ENCODE results near the gene MAP6. TPM values are rescaled to one million over a fixed set of nuclear protein-coding genes. Genes with fewer than 3 reads are reported as not detected.

Gene MAP6
- total RNA-seq, 6 experiments from 2014 or later: 0.53 to 4.3 (median 0.96) TPM

DNA sequence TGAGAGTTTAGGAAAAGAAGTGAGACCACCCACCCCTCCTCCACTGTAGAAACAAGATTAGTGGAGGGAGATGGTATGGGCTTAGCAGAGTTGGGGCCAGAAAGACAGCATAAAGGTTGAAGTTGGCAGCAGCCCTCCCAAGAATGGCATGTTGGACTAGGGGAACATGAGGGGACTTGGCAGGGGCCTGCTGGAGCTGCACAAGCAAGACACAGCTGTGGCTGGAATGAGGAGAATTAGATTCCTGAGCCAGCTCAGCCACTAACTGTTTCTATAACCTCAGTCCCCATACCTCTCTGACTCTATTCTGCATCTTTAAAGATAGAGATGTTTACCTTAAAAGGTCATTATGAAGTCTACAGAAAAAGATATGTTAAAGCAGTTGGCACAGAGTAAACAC, 13.2 kb downstream of the MAP6 start:
- Mint-ChIP-seq H3K4me3 (no peak overlapping the region; the same call in 1 of the 2 replicates), H3K36me3 (ENCODE audit: low read depth) (no peaks in the 10 kb centered on the region), H3K9me3 (no peaks in the 10 kb centered on the region), H3K27ac (peak overlapping the region; percentile 45; the same call in 1 of the 2 replicates), H3K4me1 (ENCODE audit: low read depth) (peaks cover 41% of the 10 kb centered on the region), H3K27me3 (ENCODE audit: insufficient read depth) (peaks cover 6% of the 10 kb centered on the region; the same call in 1 of the 2 replicates)
- TF ChIP-seq, protein P1, sequence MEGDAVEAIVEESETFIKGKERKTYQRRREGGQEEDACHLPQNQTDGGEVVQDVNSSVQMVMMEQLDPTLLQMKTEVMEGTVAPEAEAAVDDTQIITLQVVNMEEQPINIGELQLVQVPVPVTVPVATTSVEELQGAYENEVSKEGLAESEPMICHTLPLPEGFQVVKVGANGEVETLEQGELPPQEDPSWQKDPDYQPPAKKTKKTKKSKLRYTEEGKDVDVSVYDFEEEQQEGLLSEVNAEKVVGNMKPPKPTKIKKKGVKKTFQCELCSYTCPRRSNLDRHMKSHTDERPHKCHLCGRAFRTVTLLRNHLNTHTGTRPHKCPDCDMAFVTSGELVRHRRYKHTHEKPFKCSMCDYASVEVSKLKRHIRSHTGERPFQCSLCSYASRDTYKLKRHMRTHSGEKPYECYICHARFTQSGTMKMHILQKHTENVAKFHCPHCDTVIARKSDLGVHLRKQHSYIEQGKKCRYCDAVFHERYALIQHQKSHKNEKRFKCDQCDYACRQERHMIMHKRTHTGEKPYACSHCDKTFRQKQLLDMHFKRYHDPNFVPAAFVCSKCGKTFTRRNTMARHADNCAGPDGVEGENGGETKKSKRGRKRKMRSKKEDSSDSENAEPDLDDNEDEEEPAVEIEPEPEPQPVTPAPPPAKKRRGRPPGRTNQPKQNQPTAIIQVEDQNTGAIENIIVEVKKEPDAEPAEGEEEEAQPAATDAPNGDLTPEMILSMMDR (IDR thresholded peaks at IDR 0.05): no peak
- DNase-seq: peak; percentile 32

DNA sequence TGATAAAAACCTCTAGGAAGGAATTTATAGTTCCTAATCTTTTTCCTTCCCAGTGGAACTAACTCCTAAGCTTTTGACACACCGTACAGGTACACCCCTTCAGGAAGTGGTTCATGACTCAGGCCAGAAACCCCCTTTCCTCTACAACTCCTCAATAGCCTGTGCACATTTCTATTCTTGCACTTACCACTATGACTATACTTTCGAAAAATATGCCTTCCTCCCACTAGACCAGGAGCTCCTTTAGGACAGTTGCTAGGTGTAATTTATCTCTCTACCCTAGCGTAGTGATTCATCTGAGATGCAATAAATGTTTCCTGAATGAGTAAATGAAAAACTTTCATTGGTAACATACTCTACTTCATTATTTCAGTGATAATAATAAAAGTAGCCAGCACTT, 14.5 kb downstream of the MAP6 start:
- Mint-ChIP-seq H3K27ac (peak overlapping the region; percentile 43; the same call in 1 of the 2 replicates), H3K4me1 (ENCODE audit: low read depth) (peaks cover 41% of the 10 kb centered on the region), H3K4me3 (no peak overlapping the region), H3K27me3 (ENCODE audit: insufficient read depth) (peaks cover 10% of the 10 kb centered on the region; the same call in 1 of the 2 replicates), H3K9me3 (no peaks in the 10 kb centered on the region), H3K36me3 (ENCODE audit: low read depth) (no peaks in the 10 kb centered on the region)
- DNase-seq: peak; percentile 79
- TF ChIP-seq, protein P1 (IDR thresholded peaks at IDR 0.05): no peak

DNA sequence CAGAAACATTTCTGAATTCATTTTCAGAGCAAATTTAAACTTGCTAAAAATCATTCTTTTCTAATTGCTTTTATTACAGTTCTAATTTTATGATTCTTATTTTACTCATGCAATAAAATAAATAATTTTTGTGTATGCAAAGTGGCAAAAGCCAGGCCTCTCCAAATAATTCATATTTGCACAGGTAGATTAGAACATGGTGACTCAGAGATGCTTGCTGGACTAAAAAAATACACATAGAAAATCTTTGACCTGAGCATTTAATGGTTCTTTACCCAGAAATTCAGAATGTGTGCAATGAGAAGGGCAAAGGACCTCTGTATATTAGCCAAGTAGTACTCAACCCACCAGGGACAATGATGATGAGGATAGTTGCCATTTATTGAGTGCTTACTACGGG, 15.3 kb downstream of the MAP6 start:
- Mint-ChIP-seq H3K36me3 (ENCODE audit: low read depth) (no peaks in the 10 kb centered on the region), H3K4me3 (no peak overlapping the region), H3K27ac (no peak overlapping the region), H3K4me1 (ENCODE audit: low read depth) (peaks cover 41% of the 10 kb centered on the region), H3K27me3 (ENCODE audit: insufficient read depth) (peaks cover 8% of the 10 kb centered on the region; the same call in 1 of the 2 replicates), H3K9me3 (no peaks in the 10 kb centered on the region)
- TF ChIP-seq, protein P1 (IDR thresholded peaks at IDR 0.05): no peak
- no peak for DNase-seq

DNA sequence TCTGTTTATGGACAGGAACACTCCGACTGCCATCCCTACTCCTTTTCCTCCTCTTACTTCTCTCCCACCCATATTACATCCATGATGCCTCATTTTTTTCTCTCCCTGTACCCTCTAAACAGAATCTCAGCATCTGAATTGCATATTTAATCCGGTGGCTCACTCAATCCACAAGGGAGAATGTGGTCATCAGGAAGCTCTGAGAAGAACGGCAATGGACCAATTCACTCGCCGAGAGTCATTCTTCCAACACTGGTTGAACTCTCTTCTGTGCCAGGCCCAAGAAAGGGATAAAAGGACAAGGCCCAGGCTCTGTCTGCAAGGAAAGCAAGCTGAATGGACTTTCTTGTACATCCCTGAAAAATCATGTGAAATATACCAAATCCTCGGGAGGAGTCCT, 15.9 kb downstream of the MAP6 start:
- Mint-ChIP-seq H3K9me3 (no peaks in the 10 kb centered on the region), H3K4me3 (no peak overlapping the region), H3K27me3 (ENCODE audit: insufficient read depth) (peaks cover 5% of the 10 kb centered on the region; the same call in 1 of the 2 replicates), H3K4me1 (ENCODE audit: low read depth) (peaks cover 41% of the 10 kb centered on the region), H3K36me3 (ENCODE audit: low read depth) (no peaks in the 10 kb centered on the region), H3K27ac (no peak overlapping the region)
- TF ChIP-seq, protein P1 (IDR thresholded peaks at IDR 0.05): no peak
- no peak for DNase-seq

DNA sequence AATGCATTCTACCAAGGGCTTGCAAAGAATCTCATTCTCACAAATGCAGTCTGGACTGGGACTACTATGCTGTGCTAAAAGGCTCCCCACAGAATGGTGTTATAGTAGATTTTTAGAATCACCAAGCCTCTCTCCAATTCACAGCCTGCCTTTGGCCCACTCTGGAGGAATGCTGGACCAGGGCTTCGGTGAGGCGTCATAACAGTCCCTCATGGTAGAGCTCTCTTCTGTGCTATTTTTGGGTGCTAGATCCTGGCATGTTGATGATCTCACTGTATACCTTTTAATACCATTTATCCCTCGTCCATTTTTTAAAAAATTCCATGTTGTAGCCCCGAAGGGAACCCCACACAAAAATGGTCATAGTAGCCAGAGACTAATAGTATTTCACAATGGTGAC, 17.6 kb downstream of the MAP6 start:
- H3K4me3 Mint-ChIP-seq: no peak overlapping the region
- no peak overlapping the region for H3K27ac Mint-ChIP-seq
- DNase-seq: no peak
- peaks cover 34% of the 10 kb centered on the region for H3K4me1 Mint-ChIP-seq (ENCODE audit: low read depth)
- no peaks in the 10 kb centered on the region for H3K36me3 Mint-ChIP-seq (ENCODE audit: low read depth)
- no peaks in the 10 kb centered on the region for H3K9me3 Mint-ChIP-seq
- TF ChIP-seq, protein P1 (IDR thresholded peaks at IDR 0.05): no peak
- H3K27me3 Mint-ChIP-seq (ENCODE audit: insufficient read depth): peaks cover 5% of the 10 kb centered on the region; the same call in 1 of the 2 replicates
